Stomach smooth muscle (tissue), 2 donors: ENCODE measurements around the gene CSNK1D.
A peak's percentile ranks its signal among the peaks of the same experiment; 100 is the strongest.
"Not testable (repeated sequence)": the region's sequence is repeated elsewhere in the genome, so short reads cannot be mapped to it uniquely, and the experiment has no call there.

Source experiments
- H3K27ac ChIP-seq: one replicate; pipeline ENCODE4 v1.7.0; 2013; ENCODE audit warnings: mild to moderate bottlenecking, low read length, inconsistent platforms
- H3K27me3 ChIP-seq, 2 donors: one replicate each; pipeline ENCODE4 v1.7.0; 2013; ENCODE audit warnings: low read length in 2 of 2; ENCODE audit not compliant: insufficient read depth in 2 of 2, control insufficient read depth in 1 of 2
- H3K36me3 ChIP-seq, 2 donors: one replicate each; pipeline ENCODE4 v1.7.0; 2013; ENCODE audit warnings: low read length in 2 of 2; ENCODE audit not compliant: control insufficient read depth in 2 of 2, insufficient read depth in 2 of 2
- H3K4me1 ChIP-seq: one replicate; pipeline ENCODE4 v1.7.0; 2013; ENCODE audit warnings: low read length; ENCODE audit not compliant: control insufficient read depth, insufficient read depth
- H3K4me3 ChIP-seq, 2 donors: one replicate each; pipeline ENCODE4 v1.7.0; 2013; ENCODE audit warnings: low read length in 2 of 2
- H3K9ac ChIP-seq, 2 donors: one replicate each; pipeline ENCODE4 v1.7.0; 2013; ENCODE audit warnings: low read length in 2 of 2, mild to moderate bottlenecking in 1 of 2
- H3K9me3 ChIP-seq, 2 donors: one replicate each; pipeline ENCODE4 v1.7.0; 2013; ENCODE audit warnings: low read length in 2 of 2; ENCODE audit not compliant: control insufficient read depth in 2 of 2
- donor health status: healthy.
- donor health status: Pancreatic carcinoma.

Gene CSNK1D

GRCh38 chr17:82215095-82215971 lies 58.2 kb downstream of the CSNK1D start:
- H3K9ac ChIP-seq = no peak overlapping the region
- no peaks in the 10 kb centered on the region for H3K27me3 ChIP-seq
- H3K36me3 ChIP-seq = no peaks in the 10 kb centered on the region
- H3K9me3 ChIP-seq = no peaks in the 10 kb centered on the region
- H3K4me3 ChIP-seq = no peak overlapping the region
- H3K27ac ChIP-seq = no peak overlapping the region
- H3K4me1 ChIP-seq = peaks cover 19% of the 10 kb centered on the region

GRCh38 chr17:82214012-82214628 lies 59.4 kb downstream of the CSNK1D start:
- Histone ChIP-seq H3K9ac (no peak overlapping the region), H3K36me3 (no peaks in the 10 kb centered on the region), H3K27ac (no peak overlapping the region), H3K4me1 (peaks cover 19% of the 10 kb centered on the region), H3K4me3 (no peak overlapping the region), H3K9me3 (no peaks in the 10 kb centered on the region), H3K27me3 (no peaks in the 10 kb centered on the region)

GRCh38 chr17:82213251-82214011 lies 60.1 kb downstream of the CSNK1D start:
- Histone ChIP-seq H3K9ac (peak overlapping the region; percentile 76 to 81), H3K4me3 (peak overlapping the region; percentile 61 to 81), H3K27ac (no peak overlapping the region), H3K27me3 (no peaks in the 10 kb centered on the region), H3K4me1 (peaks cover 19% of the 10 kb centered on the region), H3K36me3 (no peaks in the 10 kb centered on the region), H3K9me3 (no peaks in the 10 kb centered on the region)

GRCh38 chr17:82212331-82213250 lies 60.9 kb downstream of the CSNK1D start, which contains the start of gene CCDC57:
Gene CCDC57, minus strand, starts transcription at chr17:82212842. Its CDS starts 10,898 bp downstream, at chr17:82201944.
- peak within 1 kb of the TSS; percentile 61 to 81 for H3K4me3 ChIP-seq
- peaks cover 19% of the 10 kb centered on the region for H3K4me1 ChIP-seq
- H3K27ac ChIP-seq = no peak within 1 kb of the TSS
- H3K9ac ChIP-seq = peak within 1 kb of the TSS; percentile 76 to 81
- H3K27me3 ChIP-seq = no peaks in the 10 kb centered on the region
- H3K9me3 ChIP-seq = no peaks in the 10 kb centered on the region
- H3K36me3 ChIP-seq = no peaks in the 10 kb centered on the region

- H3K27me3 ChIP-seq, H3K9ac ChIP-seq, H3K9me3 ChIP-seq, H3K4me3 ChIP-seq, H3K27ac ChIP-seq, H3K36me3 ChIP-seq: not testable (repeated sequence)
- H3K4me1 ChIP-seq = peaks cover 23% of the 10 kb centered on the region
These were observed 62.8 kb downstream of the CSNK1D start for GRCh38 chr17:82210655-82211054.

- H3K4me1 ChIP-seq = peaks cover 9% of the 10 kb centered on the region
- H3K27ac ChIP-seq = no peak overlapping the region
- H3K27me3 ChIP-seq = no peaks in the 10 kb centered on the region
- H3K4me3 ChIP-seq = peak overlapping the region; percentile 23 to 58
- H3K9me3 ChIP-seq = no peaks in the 10 kb centered on the region
- peak overlapping the region in 1 of 2 donors; percentile 58 for H3K9ac ChIP-seq
- peaks cover 0 to under 1% of the 10 kb centered on the region in 2 donors for H3K36me3 ChIP-seq
These were observed 67.6 kb downstream of the CSNK1D start for GRCh38 chr17:82205720-82206508.

GRCh38 chr17:82204831-82205719 lies 68.4 kb downstream of the CSNK1D start:
- H3K9ac ChIP-seq = no peak overlapping the region
- peaks cover 1 to 3% of the 10 kb centered on the region in 2 donors for H3K36me3 ChIP-seq
- H3K27ac ChIP-seq = no peak overlapping the region
- no peaks in the 10 kb centered on the region for H3K9me3 ChIP-seq
- no peak overlapping the region for H3K4me3 ChIP-seq
- peaks cover 9% of the 10 kb centered on the region for H3K4me1 ChIP-seq
- H3K27me3 ChIP-seq = no peaks in the 10 kb centered on the region

GRCh38 chr17:82203920-82204319 lies 69.6 kb downstream of the CSNK1D start:
- Histone ChIP-seq H3K9me3 (no peaks in the 10 kb centered on the region), H3K4me1 (peaks cover 9% of the 10 kb centered on the region), H3K27ac (no peak overlapping the region), H3K27me3 (no peaks in the 10 kb centered on the region), H3K4me3 (no peak overlapping the region), H3K36me3 (peaks cover 7 to 8% of the 10 kb centered on the region in 2 donors), H3K9ac (no peak overlapping the region)

GRCh38 chr17:82202981-82203380 lies 70.5 kb downstream of the CSNK1D start:
- H3K4me1 ChIP-seq = peaks cover 9% of the 10 kb centered on the region
- no peak overlapping the region for H3K4me3 ChIP-seq
- H3K27me3 ChIP-seq = no peaks in the 10 kb centered on the region
- no peak overlapping the region for H3K27ac ChIP-seq
- H3K36me3 ChIP-seq = peaks cover 8 to 11% of the 10 kb centered on the region in 2 donors
- H3K9me3 ChIP-seq = no peaks in the 10 kb centered on the region
- no peak overlapping the region for H3K9ac ChIP-seq
